SK-MEL-5 (cell line): Measurements from ENCODE around the gene VPS45. TPM values are rescaled to one million over a fixed set of nuclear protein-coding genes. Genes with fewer than 3 reads are reported as not detected.
"Not testable (repeated sequence)": the region's sequence is repeated elsewhere in the genome, so short reads cannot be mapped to it uniquely, and the experiment has no call there.

Source experiments
- DNase-seq: peaks from one replicate; pipeline ENCODE4 v3.0.0-alpha.2; 2016; ENCODE audit warnings: low read depth, low spot score
- in situ Hi-C: cut with HindIII; loops from 2 replicates; pipeline ENCODE4 v1.10.0; 2016; ENCODE audit warnings: low sequenced_read_pairs, high pct_unique_total_duplicates, low pct_unique_long_range_greater_than_20kb
- total RNA-seq: library from RNA; depleted of rRNA; stranded (reverse); fragments of >200 nt; shearing (Covaris generic); gene quantifications from 2 replicates; pipeline ENCODE4 v1.2.3, GENCODE V29; 2014

VPS45 gene
- total RNA-seq, 1 experiment from 2014 or later: 56.1 TPM

DNA sequence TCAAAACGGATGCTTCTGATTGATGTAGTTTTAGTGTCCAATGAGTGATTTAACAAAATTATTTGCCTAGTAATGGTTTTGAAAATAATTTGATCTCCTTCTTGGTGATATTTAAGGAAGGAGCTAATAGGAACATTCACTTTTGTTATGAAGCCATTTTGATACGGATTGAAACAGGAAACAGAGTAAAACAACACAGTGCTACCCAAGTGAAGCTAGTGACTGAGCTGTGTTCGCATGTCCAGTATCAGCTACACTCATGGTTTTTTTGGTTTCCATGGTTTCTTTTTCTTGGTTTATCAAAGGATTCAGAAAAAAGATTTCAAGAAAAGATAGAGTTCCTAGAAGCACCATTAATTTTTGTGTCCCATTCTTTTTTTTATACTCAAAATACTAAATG, 42.0 kb downstream of the VPS45 start:
- in situ Hi-C loops: no loop called here
- no peak for DNase-seq

DNA sequence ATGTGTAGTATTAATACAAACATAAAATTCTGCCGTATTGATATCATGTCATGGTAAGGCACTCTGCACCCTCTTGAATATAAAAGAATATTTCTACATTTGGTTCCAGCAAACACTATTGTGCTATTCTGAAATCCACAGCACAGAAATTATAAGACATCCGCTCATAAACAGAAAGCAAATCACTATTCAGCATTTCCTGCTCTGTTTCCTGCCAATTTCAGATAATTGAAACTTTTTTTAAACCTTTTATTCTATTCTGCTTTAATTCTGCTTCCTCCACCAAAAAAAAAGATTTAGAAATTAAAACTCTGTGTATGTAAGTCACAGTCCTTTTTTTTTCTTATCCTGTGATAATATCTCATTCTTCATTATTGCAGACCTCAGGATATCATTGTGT, 42.5 kb downstream of the VPS45 start:
- in situ Hi-C loops: no loop called here
- no peak for DNase-seq

DNA sequence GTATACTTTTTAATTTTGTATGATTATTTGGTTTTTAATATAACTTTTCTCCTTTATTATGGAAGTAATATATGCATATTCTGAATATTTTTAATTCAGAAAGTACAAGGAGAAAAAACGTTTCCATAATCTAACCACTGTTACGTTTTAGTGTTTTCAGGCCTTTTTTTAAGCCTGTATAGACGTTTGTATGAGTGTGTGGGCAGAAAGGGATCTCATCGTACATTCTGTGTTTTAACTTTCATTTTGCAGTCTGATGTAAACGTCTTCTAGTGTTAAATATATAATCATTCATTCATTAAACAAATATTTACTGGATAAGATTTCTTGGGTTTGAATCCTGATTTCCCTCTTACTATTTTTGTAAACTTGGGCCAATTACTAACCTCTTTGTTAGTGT, 44.1 kb downstream of the VPS45 start:
- in situ Hi-C loops: no loop called here
- DNase-seq: no peak

DNA sequence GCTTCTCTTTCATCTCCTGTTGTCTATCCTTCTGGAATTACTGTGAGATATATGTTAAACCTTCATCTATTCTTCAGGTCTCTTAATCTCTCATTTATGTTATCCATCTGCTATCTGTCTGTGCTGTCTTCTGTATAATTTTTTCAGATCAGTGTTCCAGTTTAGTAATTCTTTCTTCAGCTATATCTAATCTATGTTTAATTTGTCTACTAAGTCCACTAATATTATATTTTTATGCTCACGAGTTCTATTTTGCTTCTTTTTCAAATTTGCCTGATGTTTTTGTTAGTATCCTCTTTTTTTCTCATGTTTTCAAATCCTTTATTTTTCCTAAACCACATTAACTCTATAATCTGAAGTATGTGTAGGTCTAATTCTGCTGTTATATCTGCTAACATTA, 47.5 kb downstream of the VPS45 start:
- in situ Hi-C loops: no loop called here
- no peak for DNase-seq

DNA sequence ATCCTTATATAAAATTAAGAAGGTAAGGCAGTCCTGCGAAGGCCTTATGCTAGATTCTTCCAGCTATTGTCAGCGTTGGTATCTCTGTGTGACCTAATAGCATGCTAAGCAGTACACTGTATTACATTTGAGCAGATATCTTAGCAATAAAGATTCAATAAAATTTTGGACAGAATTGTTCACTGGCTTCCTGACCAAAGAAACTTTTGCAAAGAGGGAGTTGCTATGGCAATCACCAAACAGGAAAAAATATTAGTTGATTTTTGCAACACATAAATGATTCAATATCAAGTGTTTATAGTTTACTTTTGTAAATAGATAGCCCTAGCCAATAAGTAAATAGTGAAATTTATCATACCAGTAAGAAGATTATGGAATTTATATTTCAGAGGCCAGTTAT, 51.1 kb downstream of the VPS45 start:
- in situ Hi-C loops: no loop called here
- no peak for DNase-seq

DNA sequence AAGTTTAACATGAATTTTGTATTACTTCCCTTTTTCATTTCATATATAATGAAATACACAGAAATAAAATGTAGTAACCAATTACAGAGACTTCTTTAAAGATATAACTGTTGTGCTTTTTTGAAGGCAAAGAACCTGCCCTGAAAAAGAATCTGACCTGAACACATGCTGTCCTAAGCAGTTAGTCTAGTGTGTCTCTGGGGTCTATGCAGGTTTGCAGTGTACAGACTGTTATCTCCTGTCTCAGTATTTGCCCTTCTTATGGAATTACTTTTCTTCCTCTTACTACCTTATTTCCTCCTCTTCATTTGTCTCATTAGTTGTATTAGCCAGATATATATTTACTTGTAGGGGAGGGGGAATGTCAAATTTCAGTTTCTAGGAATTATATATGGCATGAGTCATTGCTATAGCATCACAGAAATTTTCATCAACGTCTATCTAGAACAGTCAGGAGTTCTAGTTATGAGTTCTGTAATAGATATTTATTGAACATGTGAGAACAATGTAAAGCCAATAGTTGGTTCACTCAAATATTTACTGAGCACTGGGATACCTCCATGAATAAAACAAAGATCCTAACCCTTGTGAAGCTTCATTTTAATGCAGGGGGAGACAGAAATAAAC, 53.8 kb downstream of the VPS45 start:
- in situ Hi-C loops: no loop called here
- DNase-seq: no peak

DNA sequence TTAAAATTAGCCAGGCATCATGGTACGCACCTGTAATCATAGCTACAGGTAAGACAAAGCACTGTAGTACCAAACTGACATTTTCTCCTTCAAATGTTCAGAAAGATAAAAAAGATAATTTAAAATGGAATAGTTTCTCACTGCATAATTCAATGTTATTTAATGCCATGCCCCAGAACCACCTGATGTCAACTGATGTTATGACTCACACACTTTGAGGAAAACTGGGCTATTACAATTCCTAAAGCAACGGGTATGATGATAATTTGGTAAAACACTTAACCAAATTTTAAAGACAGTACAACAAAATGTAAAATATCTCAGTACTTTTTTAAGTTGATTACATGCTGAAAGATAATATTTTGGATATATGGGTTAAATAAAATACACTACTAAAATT, 59.2 kb downstream of the VPS45 start:
- in situ Hi-C loops: no loop called here
- DNase-seq: no peak

DNA sequence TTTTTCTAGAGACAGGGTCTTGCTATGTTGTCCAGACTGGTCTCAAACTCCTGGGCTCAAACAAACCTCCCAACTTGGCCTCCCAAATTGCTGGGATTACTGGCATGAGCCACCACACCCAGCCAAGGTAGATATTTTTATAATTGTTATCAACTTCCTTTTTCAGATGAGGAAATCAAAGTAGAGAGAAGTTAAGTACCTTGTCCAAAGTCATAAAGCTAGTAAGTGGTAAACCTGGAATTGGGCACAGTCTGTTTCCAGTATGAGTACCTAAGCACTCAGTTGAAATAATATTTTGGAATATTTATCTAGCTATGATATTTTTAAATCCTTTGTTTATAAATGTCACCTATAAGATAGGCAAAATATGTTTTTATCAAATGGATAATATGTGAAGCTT, 59.9 kb downstream of the VPS45 start:
- DNase-seq: no peak
- in situ Hi-C loops: no loop called here

DNA sequence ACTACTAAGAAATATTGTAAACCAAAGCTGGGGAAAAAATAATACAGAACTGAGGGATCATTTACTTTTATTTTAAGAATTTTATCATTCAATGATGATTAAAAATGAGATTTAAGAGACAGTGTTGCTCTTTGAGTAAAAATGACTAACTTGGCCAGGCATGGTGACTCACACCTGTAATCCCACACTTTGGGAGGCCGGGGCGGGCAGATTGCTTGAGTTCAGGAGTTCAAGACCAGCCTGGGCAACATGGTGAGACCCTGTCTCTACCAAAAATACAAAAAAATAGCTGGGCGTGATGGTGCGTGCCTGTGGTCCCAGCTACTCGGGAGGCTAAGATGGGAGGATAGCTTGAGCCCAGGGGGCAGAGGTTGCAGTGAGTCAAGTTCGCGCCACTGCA, 60.3 kb downstream of the VPS45 start:
- in situ Hi-C loops: no loop called here
- DNase-seq: no peak

DNA sequence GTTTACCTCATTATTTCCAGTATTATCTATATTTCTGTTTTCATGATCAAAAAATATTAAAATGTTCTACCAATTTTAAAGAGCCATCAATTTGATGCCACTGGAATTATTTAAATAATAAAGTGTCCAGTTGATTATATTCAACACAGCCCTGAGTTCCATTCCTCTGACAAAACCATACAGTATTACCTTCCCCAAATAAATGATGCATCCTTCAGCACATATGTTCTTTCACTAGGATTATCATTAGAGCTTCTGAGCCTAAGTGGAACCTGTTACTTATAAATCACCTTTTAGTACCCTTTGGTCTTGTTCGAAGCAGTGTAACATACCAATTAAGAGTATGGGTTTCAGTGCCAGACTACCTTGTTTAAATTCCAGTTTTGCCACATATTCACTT, 64.8 kb downstream of the VPS45 start:
- in situ Hi-C loops: no loop called here

DNA sequence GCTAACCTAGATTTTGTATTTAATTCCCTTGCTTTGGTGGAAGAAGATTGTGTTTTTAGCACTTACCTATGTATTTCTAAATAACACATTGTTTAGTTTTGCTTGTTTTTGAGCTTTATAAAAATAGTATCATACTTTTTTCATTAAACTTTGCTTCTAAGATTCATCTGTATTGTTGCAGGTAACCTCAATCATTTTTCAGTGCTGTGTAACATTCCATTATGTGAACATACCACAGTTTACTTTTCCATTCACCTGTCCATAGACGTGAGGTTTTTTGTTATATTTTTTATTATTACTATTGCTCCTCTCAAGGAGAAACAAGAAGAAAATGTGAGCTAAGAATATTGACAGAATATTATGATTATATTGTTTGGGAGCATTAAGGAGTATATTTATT, 67.0 kb downstream of the VPS45 start:
- in situ Hi-C loops: no loop called here
- no peak for DNase-seq

More for the DNA sequence above, 64.8 kb downstream of the VPS45 start:
- no peak for DNase-seq

DNA sequence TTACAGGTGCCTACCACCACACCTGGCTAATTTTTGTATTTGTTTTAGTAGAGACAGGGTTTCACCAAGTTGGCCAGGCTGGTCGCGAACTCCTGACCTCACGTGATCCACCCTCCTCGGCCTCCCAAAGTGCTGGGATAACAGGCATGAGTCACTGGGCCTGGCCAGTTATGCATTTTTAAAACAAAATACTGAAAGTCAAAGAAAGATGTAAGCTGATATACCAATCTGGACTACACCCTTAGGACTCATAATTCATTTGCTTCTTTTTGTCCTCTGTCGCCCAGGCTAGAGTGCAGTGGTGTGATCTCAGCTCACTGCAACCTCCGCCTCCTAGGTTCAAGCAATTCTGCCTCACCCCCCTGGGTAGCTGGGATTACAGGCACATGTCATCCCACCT, 67.8 kb downstream of the VPS45 start:
- DNase-seq, in situ Hi-C loops: not testable (repeated sequence)

DNA sequence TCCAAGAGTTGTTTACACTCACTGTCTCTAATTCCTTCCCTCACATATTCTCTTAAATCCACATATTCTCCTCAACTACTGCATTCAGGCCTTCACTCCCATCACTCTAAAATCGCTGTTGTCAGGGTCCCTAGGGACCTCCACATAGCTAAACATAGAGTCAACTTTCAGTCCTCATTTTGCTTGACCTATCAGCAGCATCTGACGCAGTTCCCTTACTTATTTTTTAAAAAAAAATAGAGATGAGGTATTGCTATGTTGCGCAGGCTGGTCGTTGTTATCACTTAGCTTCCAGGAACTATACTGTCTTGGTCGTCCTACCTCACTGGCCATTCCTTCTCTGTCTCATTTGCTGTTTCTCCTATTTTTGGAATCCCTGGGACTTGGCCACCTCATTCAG, 70.5 kb downstream of the VPS45 start:
- DNase-seq: no peak
- in situ Hi-C loops: no loop called here

DNA sequence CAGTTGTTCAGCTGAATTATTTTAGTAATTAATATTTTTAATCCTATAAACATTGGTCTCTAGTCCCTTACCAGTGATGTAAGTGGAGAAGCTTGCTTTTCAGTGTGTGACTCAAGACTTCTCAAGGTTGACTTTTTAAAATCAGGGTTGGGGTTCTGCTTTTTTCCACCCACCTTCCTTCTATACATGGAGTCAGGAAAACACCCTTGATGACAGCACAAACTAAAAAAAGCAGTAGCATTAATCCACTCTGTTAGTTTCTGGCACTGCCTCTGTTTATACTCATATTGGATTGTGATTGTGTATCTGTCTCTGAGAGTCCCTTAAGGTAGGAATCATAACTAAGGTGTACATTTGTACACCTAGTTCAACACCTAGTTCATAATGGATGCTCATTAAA, 73.9 kb downstream of the VPS45 start:
- in situ Hi-C loops: no loop called here

DNA sequence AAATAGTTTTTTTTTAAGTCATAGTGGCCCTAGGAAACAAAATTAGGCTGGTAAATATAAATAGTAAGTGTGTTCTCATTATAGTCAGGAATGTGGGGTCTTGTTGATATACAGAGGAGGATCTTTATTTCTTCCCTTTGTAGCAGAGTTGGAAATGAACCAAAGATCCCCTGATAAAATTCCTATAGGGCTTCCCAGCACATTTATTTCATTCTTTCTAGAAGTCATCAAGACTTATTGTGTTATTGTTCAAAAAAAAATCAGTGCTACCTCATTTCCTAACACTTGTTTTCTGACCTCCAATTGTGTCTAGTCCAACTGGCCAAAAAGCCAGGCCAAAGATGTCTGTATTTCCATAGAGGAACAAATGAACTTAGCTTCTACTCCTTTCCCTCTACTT, 74.5 kb downstream of the VPS45 start:
- in situ Hi-C loops: no loop called here
- no peak for DNase-seq

More for the DNA sequence above, 73.9 kb downstream of the VPS45 start:
- DNase-seq: no peak

DNA sequence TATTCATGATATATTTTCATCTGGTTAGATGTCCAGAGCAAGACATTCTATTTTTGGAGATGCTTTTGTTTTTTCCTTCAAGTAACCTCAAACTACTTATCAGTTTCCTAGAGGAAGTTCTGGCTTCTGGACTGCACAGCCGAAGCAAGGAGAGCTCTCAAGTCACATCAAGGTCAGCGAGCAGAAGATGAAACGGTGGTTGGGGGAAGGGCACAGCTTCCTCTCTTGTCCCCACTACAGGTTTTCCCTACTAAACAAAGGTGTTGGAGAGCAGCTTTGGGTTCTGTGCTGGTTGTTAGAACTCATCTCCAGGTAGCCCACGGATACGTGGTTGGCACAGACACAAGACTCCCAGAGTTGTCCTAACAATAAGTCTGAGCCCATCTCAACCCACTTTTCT, 77.0 kb downstream of the VPS45 start:
- in situ Hi-C loops: no loop called here
- no peak for DNase-seq

DNA sequence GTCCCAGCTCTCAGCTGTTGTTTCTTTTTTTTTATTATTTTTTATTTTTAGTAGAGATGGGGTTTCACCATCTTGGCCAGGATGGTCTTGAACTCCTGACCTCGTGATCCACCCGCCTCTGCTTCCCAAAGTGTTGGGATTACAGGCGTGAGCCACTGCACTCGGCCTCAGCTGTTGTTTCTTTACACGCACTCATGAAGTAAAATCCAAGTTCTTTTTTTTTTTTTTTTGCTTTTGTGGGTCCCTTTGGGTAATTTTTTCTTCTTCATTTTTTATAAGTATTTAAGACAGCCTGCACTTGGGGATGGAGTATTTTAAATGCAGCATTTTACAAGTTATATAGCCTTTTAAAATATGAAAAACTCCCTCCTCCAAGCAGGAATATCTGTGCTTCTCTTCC, 78.4 kb downstream of the VPS45 start:
- in situ Hi-C loops, DNase-seq: not testable (repeated sequence)

DNA sequence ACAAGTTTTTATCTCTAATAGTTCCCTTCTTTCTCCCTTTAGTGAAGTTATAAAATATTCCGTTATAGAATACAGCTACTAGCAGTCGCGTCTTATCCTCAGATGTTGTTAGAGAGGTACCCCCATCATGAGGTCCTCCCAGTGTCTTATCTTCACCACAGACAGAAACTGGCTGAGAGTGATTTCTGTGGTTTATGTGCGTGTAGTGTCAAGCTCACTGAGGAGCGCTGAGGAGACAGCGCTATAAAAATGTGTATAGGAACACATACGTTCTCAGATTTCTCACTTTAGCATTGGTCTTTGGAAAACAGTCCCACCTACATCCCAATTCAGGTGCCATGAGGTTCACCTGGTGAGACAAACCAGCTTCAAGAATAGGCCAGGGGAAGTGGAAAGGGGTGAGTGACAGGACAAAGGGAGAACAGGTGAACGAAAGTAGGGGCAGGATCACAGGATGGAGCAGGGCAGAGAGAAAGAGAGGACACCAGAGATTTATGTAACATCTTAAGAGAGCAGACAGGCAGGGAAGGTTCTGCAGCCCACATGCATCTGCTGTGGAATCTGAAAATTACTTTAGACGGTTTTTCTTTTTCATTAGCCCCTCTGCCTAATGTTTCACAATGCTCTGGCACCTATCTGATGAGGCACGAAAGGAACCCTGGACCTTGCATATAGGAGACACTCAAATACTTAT, 79.4 kb downstream of the VPS45 start:
- in situ Hi-C loops: no loop called here
- no peak for DNase-seq

DNA sequence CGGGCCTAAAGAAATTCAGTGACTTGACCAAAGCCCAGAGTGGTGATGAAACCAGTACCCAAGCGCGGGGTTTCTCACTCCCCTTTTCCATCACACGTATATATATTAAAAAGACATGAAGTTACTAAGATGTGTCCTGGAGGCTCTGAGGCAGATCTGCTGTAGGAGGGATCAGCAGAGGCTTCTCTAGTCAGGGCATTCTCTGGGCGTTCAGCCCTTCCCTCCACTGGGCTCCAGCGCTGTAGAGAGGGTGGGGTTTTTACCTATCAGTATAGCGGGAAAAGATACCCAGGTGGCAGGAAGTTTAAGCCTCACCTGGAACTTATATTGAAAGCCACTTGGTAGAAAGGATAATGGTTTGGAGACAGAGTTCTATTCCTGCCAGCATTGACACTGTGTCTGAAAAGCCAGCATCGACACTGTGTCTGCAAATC, 81.3 kb downstream of the VPS45 start:
- DNase-seq: no peak
- in situ Hi-C loops: no loop called here
